Liver (tissue), 3 donors: ENCODE measurements around the gene CDH23.

Experiments
- ATF3 ChIP-seq: IDR thresholded peaks from 2 replicates; pipeline ENCODE4 v1.6.1; 2016; ENCODE audit warnings: antibody characterized with exemption
- CTCF ChIP-seq: fragments of 150-350 bp; IDR thresholded peaks from 2 replicates; pipeline ENCODE4 v1.5.1; 2017; ENCODE audit warnings: improper control_type of control experiment, low read depth, low read length; ENCODE audit not compliant: missing input control
- EGR1 ChIP-seq, 2 donors: IDR thresholded peaks; 2 replicates each; pipeline ENCODE4 v1.6.1; 2016 to 2018; ENCODE audit warnings: antibody characterized with exemption in 2 of 2, low read depth in 2 of 2
- FOXA1 ChIP-seq: IDR thresholded peaks from 2 replicates; pipeline ENCODE4 v1.6.1; 2016; ENCODE audit warnings: antibody characterized with exemption
- GABPA ChIP-seq, 2 donors: IDR thresholded peaks in 1 of 2; conservative IDR thresholded peaks in 1 of 2; 2 replicates each; pipeline ENCODE4 v1.6.1; 2016; ENCODE audit warnings: antibody characterized with exemption in 2 of 2, mild to moderate bottlenecking in 1 of 2, moderate library complexity in 1 of 2
- HNF4A ChIP-seq, 2 donors: conservative IDR thresholded peaks; 2 replicates each; pipeline ENCODE4 v1.6.1; 2016; ENCODE audit warnings: antibody characterized with exemption in 2 of 2, mild to moderate bottlenecking in 2 of 2
- JUND ChIP-seq, 2 donors: IDR thresholded peaks; 2 replicates each; pipeline ENCODE4 v1.6.1; 2016; ENCODE audit warnings: antibody characterized with exemption in 2 of 2
- MAX ChIP-seq: IDR thresholded peaks from 2 replicates; pipeline ENCODE4 v1.6.1; 2016; ENCODE audit warnings: antibody characterized with exemption
- NR2F2 ChIP-seq: IDR thresholded peaks from 2 replicates; pipeline ENCODE4 v1.6.1; 2016; ENCODE audit warnings: antibody characterized with exemption
- REST ChIP-seq: IDR thresholded peaks from 2 replicates; pipeline ENCODE4 v1.6.1; 2016; ENCODE audit warnings: antibody characterized with exemption, mild to moderate bottlenecking
- SP1 ChIP-seq: IDR thresholded peaks from 2 replicates; pipeline ENCODE4 v1.6.1; 2018; ENCODE audit warnings: antibody characterized with exemption, mild to moderate bottlenecking
- TAF1 ChIP-seq: conservative IDR thresholded peaks from 2 replicates; pipeline ENCODE4 v1.6.1; 2016; ENCODE audit warnings: antibody characterized with exemption, mild to moderate bottlenecking
- YY1 ChIP-seq: IDR thresholded peaks from 2 replicates; pipeline ENCODE4 v1.6.1; 2016; ENCODE audit warnings: antibody characterized with exemption, mild to moderate bottlenecking
- donor health status: healthy.
- donor health status: healthy.

- TF ChIP-seq CTCF (no peak), REST (no peak), EGR1 (IDR thresholded peaks at IDR 0.05; ENCODE audit: low read depth in 2 of 2) (no peak), SP1 (no peak), NR2F2 (no peak), MAX (no peak), JUND (IDR thresholded peaks at IDR 0.05) (no peak), TAF1 (no peak), FOXA1 (no peak), YY1 (no peak), ATF3 (no peak), GABPA (IDR thresholded peaks at IDR 0.05 in 1 of 2, conservative IDR thresholded peaks at IDR 0.05 in 1 of 2) (no peak), HNF4A (conservative IDR thresholded peaks at IDR 0.05) (no peak)
Measured at GRCh38 chr10:71731791-71732190, 335.1 kb downstream of the CDH23 start.
